A549 treated with AZD9567 at 1 μM for 4 hours (cell line): ENCODE data around the gene CACNA1H. TPM values are rescaled to one million over a fixed set of nuclear protein-coding genes. Genes with fewer than 3 reads are reported as not detected.

Experiments used
- total RNA-seq: library from RNA; stranded (reverse); fragments of 200-300 nt; extraction: Qiagen RNA extraction; gene quantifications from 5 replicates; pipeline ENCODE4 v1.2.3, GENCODE V29; 2022; ENCODE audit not compliant: insufficient read depth

Gene CACNA1H
- total RNA-seq: 10.7 to 14.8 TPM (median 14.3 TPM) in 5 replicates

GRCh38 chr16:1152651-1153259, at the start of gene CACNA1H:
Gene CACNA1H (plus strand): TSS chr16:1153106. CDS start chr16:1153738, 632 bp downstream.

DNA sequence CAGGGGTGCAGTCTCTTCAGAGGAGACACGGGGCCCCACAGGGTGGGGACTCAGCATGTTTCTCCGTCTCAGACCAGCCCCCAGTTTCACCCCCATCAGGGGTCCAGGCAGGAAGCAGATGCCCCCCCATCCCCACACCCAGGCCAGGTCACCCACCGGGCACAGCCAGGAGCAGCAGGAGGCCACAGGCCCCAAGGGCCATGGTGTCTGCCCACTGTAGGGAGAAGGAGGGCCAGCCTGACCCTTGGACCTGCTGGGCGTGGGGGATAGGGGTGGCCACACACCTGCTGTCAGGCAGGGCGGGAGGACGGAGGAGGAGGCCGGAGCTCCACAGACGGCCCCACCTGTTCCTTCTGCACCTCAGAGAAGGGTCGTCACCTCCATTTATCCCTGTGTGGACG, 72.1 kb downstream of the CACNA1H start, which contains the start of gene TPSG1:
Gene TPSG1, minus strand, starts transcription at position 218 of the 401 bp plus-strand sequence. Its CDS starts 16 bp downstream, at position 202.

DNA sequence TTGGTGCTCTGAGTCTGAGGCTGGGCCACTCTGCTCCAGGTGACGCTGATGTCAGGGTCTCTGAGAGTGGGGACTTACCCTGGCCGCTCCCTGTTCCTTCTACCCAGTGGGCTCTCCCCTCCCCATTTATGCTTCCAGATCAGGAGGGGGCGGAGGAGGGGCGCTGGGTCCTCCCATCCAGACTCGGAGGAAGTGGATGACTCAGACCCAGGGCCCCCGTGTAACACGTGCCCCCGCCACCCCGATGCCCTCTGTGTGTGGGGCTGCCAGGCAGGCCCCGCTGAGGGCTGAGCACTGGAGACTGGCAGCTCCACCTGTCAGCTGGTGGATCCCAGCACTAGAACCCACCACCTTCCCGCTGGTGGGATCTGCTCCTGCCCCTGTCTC, 77.2 kb downstream of the CACNA1H start, which contains the start of gene TPSB2:
Gene TPSB2, minus strand, starts transcription at position 101 of the 387 bp plus-strand sequence. CDS start 233 bp downstream, outside the sequence.

GRCh38 chr16:1240436-1240835, 87.5 kb downstream of the CACNA1H start, which contains the start of gene TPSAB1:
Gene TPSAB1 (plus strand): TSS chr16:1240705. CDS start chr16:1240939, 234 bp downstream.

GRCh38 chr16:1255276-1256122, 102.6 kb downstream of the CACNA1H start, which contains the start of gene TPSD1:
Gene TPSD1 (plus strand): TSS chr16:1256069. CDS start chr16:1256281, 212 bp downstream.

Other genes with a start within 250 kb of the CACNA1H start
- 6.9 to 10.7 TPM (median 8.3 TPM) in 5 replicates for gene LMF1, start 182.1 kb upstream of the CACNA1H start, total RNA-seq
- gene SOX8, start 171.3 kb upstream of the CACNA1H start, total RNA-seq: 0.63 to 3.1 TPM (median 2.7 TPM) in 5 replicates
- gene SSTR5, start 80.4 kb upstream of the CACNA1H start, total RNA-seq: 0.12 to 0.18 TPM (median 0.17 TPM) in 4 of 5 replicates, not detected in the other
- gene C1QTNF8, start 56.9 kb upstream of the CACNA1H start, total RNA-seq: not detected in 5 replicates
- gene TPSG1, start 72.2 kb downstream of the CACNA1H start, total RNA-seq: 0.09 TPM in 1 of 5 replicates, not detected in the others
- gene TPSB2, start 77.1 kb downstream of the CACNA1H start, total RNA-seq: 0.06 to 0.07 TPM in 2 of 5 replicates, not detected in the others
- gene TPSAB1, start 87.6 kb downstream of the CACNA1H start, total RNA-seq: 0.07 to 0.13 TPM in 2 of 5 replicates, not detected in the others
- gene TPSD1, start 103.0 kb downstream of the CACNA1H start, total RNA-seq: not detected in 5 replicates
- 159 to 274 TPM (median 175 TPM) in 5 replicates for gene UBE2I, start 156.5 kb downstream of the CACNA1H start, total RNA-seq
- gene BAIAP3, start 180.5 kb downstream of the CACNA1H start, total RNA-seq: 0.98 to 2.9 TPM (median 1.5 TPM) in 5 replicates
- gene TSR3, start 198.8 kb downstream of the CACNA1H start, total RNA-seq: 59.3 to 92.9 TPM (median 87.3 TPM) in 5 replicates
- 35.0 to 37.5 TPM (median 36.2 TPM) in 5 replicates for gene GNPTG, start 198.8 kb downstream of the CACNA1H start, total RNA-seq